Measurements from ENCODE around the gene NVL. TPM values are rescaled to one million over a fixed set of nuclear protein-coding genes. Genes with fewer than 3 reads are reported as not detected.

Gene NVL
- polyA plus RNA-seq, 1 donor from 2014 or later: 77.3 TPM

DNA sequence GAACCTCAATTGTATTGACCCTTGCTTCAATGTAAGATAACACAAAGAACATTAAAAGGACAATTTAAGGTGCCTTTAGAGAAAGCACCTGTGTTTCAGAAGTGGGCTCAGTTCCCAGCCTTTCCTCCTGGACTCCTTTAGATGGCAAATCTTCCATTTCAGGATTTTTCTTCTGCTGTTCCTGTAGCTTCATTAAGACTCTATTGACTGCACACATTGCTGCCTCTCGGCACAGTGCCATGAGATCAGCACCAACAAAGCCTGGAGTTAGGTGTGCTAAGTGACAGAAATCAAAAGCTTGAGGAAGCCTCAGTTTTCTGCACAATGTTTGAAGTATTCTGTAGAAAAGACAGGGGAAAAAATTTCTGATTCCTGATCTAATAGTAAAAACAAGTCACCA, 40.6 kb downstream of the NVL start:
- Histone ChIP-seq H2AFZ (ENCODE audit: low read depth, low read length) (no peak overlapping the region), H4K20me1 (ENCODE audit: insufficient read depth) (no peaks in the 10 kb centered on the region), H3K9me3 (ENCODE audit: low read length) (no peaks in the 10 kb centered on the region), H3K4me3 (ENCODE audit: low read length) (no peak overlapping the region), H3K27me3 (ENCODE audit: insufficient read depth, low read depth, low read length) (no peaks in the 10 kb centered on the region), H3K4me2 (ENCODE audit: low read length) (no peak overlapping the region), H3K79me2 (replicated peaks; ENCODE audit: insufficient read depth, low read length) (peaks cover 3% of the 10 kb centered on the region), H3K36me3 (ENCODE audit: insufficient read depth, low read length) (peaks cover 14% of the 10 kb centered on the region), H3F3A (ENCODE audit: insufficient read depth, low read length, poor library complexity, severe bottlenecking) (no peaks in the 10 kb centered on the region), H3K27ac (ENCODE audit: low read length) (no peak overlapping the region), H3K9ac (ENCODE audit: low read length) (no peak overlapping the region), H3K9me2 (ENCODE audit: insufficient read depth, low read length) (no peaks in the 10 kb centered on the region)
- TF ChIP-seq EZH2 (IDR thresholded peaks at IDR 0.05; ENCODE audit: borderline replicate concordance, insufficient read depth, low read length, poor library complexity, severe bottlenecking): no peak
- TF ChIP-seq RAD21 (conservative IDR thresholded peaks at IDR 0.05): no peak
- TF ChIP-seq, protein P1, sequence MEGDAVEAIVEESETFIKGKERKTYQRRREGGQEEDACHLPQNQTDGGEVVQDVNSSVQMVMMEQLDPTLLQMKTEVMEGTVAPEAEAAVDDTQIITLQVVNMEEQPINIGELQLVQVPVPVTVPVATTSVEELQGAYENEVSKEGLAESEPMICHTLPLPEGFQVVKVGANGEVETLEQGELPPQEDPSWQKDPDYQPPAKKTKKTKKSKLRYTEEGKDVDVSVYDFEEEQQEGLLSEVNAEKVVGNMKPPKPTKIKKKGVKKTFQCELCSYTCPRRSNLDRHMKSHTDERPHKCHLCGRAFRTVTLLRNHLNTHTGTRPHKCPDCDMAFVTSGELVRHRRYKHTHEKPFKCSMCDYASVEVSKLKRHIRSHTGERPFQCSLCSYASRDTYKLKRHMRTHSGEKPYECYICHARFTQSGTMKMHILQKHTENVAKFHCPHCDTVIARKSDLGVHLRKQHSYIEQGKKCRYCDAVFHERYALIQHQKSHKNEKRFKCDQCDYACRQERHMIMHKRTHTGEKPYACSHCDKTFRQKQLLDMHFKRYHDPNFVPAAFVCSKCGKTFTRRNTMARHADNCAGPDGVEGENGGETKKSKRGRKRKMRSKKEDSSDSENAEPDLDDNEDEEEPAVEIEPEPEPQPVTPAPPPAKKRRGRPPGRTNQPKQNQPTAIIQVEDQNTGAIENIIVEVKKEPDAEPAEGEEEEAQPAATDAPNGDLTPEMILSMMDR (IDR thresholded peaks at IDR 0.05; ENCODE audit: poor library complexity, severe bottlenecking): no peak
- TF ChIP-seq POLR2AphosphoS5 (IDR thresholded peaks at IDR 0.05): no peak
- TF ChIP-seq, protein P2, sequence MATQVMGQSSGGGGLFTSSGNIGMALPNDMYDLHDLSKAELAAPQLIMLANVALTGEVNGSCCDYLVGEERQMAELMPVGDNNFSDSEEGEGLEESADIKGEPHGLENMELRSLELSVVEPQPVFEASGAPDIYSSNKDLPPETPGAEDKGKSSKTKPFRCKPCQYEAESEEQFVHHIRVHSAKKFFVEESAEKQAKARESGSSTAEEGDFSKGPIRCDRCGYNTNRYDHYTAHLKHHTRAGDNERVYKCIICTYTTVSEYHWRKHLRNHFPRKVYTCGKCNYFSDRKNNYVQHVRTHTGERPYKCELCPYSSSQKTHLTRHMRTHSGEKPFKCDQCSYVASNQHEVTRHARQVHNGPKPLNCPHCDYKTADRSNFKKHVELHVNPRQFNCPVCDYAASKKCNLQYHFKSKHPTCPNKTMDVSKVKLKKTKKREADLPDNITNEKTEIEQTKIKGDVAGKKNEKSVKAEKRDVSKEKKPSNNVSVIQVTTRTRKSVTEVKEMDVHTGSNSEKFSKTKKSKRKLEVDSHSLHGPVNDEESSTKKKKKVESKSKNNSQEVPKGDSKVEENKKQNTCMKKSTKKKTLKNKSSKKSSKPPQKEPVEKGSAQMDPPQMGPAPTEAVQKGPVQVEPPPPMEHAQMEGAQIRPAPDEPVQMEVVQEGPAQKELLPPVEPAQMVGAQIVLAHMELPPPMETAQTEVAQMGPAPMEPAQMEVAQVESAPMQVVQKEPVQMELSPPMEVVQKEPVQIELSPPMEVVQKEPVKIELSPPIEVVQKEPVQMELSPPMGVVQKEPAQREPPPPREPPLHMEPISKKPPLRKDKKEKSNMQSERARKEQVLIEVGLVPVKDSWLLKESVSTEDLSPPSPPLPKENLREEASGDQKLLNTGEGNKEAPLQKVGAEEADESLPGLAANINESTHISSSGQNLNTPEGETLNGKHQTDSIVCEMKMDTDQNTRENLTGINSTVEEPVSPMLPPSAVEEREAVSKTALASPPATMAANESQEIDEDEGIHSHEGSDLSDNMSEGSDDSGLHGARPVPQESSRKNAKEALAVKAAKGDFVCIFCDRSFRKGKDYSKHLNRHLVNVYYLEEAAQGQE (IDR thresholded peaks at IDR 0.05; ENCODE audit: borderline replicate concordance): no peak
- TF ChIP-seq MXI1 (conservative IDR thresholded peaks at IDR 0.05; ENCODE audit: poor library complexity, severe bottlenecking): no peak
- TF ChIP-seq EP300 (conservative IDR thresholded peaks at IDR 0.05; ENCODE audit: poor library complexity, severe bottlenecking): no peak
- no peak for TF ChIP-seq TAF1 (IDR thresholded peaks at IDR 0.05; ENCODE audit: low read depth)
- TF ChIP-seq SMC3 (conservative IDR thresholded peaks at IDR 0.05; ENCODE audit: poor library complexity): no peak

GRCh38 chr1:224287714-224288113, 42.3 kb downstream of the NVL start:
- Histone ChIP-seq H3K4me3 (ENCODE audit: low read length) (peak overlapping the region; percentile 22), H3K9me2 (ENCODE audit: insufficient read depth, low read length) (no peaks in the 10 kb centered on the region), H3K9ac (ENCODE audit: low read length) (peak overlapping the region; percentile 19), H3K79me2 (replicated peaks; ENCODE audit: insufficient read depth, low read length) (peaks cover 3% of the 10 kb centered on the region), H3K27ac (ENCODE audit: low read length) (peak overlapping the region; percentile 56), H4K20me1 (ENCODE audit: insufficient read depth) (no peaks in the 10 kb centered on the region), H3F3A (ENCODE audit: insufficient read depth, low read length, poor library complexity, severe bottlenecking) (no peaks in the 10 kb centered on the region), H2AFZ (ENCODE audit: low read depth, low read length) (no peak overlapping the region), H3K27me3 (ENCODE audit: insufficient read depth, low read depth, low read length) (no peaks in the 10 kb centered on the region), H3K36me3 (ENCODE audit: insufficient read depth, low read length) (peaks cover 14% of the 10 kb centered on the region), H3K4me2 (ENCODE audit: low read length) (no peak overlapping the region), H3K9me3 (ENCODE audit: low read length) (no peaks in the 10 kb centered on the region)
- TF ChIP-seq RAD21 (conservative IDR thresholded peaks at IDR 0.05) (no peak), POLR2AphosphoS5 (IDR thresholded peaks at IDR 0.05) (no peak), MXI1 (conservative IDR thresholded peaks at IDR 0.05; ENCODE audit: poor library complexity, severe bottlenecking) (no peak), EP300 (conservative IDR thresholded peaks at IDR 0.05; ENCODE audit: poor library complexity, severe bottlenecking) (no peak), TAF1 (IDR thresholded peaks at IDR 0.05; ENCODE audit: low read depth) (no peak), SMC3 (conservative IDR thresholded peaks at IDR 0.05; ENCODE audit: poor library complexity) (no peak), EZH2 (IDR thresholded peaks at IDR 0.05; ENCODE audit: borderline replicate concordance, insufficient read depth, low read length, poor library complexity, severe bottlenecking) (no peak)
- TF ChIP-seq, protein P2 (IDR thresholded peaks at IDR 0.05; ENCODE audit: borderline replicate concordance): no peak
- TF ChIP-seq, protein P1 (IDR thresholded peaks at IDR 0.05; ENCODE audit: poor library complexity, severe bottlenecking): no peak

Measured in neural cell (in vitro differentiated cells).